IPS-20b (cell line): ENCODE measurements around the gene SNIP1.
A peak's percentile ranks its signal among the peaks of the same experiment; 100 is the strongest.
"Not testable (repeated sequence)": the region's sequence is repeated elsewhere in the genome, so short reads cannot be mapped to it uniquely, and the experiment has no call there.

Source experiments
- H3K27ac ChIP-seq: one replicate; pipeline ENCODE4 v1.5.1; 2013; ENCODE audit warnings: low read length
- H3K27me3 ChIP-seq: 2 replicates; pipeline ENCODE4 v1.6.1; 2013; ENCODE audit warnings: mild to moderate bottlenecking, low read length, inconsistent platforms; ENCODE audit not compliant: insufficient read depth
- H3K36me3 ChIP-seq: 2 replicates; pipeline ENCODE4 v1.6.1; 2013; ENCODE audit warnings: low read depth, mild to moderate bottlenecking, inconsistent platforms, low read length, moderate library complexity; ENCODE audit not compliant: insufficient read depth
- H3K4me1 ChIP-seq: 2 replicates; pipeline ENCODE4 v1.6.1; 2013; ENCODE audit warnings: mild to moderate bottlenecking, control low read depth, inconsistent platforms, low read length, moderate library complexity; ENCODE audit not compliant: insufficient read depth
- H3K4me3 ChIP-seq: 2 replicates; pipeline ENCODE4 v1.5.1; 2013; ENCODE audit warnings: mild to moderate bottlenecking, low read length, inconsistent platforms
- H3K9ac ChIP-seq: 2 replicates; pipeline ENCODE4 v1.6.1; 2013; ENCODE audit warnings: low read depth, mild to moderate bottlenecking, inconsistent platforms, low read length, moderate library complexity
- H3K9me3 ChIP-seq: 2 replicates; pipeline ENCODE4 v1.6.1; 2013; ENCODE audit warnings: mild to moderate bottlenecking, low read depth, low read length, inconsistent platforms; ENCODE audit not compliant: insufficient read depth

The SNIP1 gene

DNA sequence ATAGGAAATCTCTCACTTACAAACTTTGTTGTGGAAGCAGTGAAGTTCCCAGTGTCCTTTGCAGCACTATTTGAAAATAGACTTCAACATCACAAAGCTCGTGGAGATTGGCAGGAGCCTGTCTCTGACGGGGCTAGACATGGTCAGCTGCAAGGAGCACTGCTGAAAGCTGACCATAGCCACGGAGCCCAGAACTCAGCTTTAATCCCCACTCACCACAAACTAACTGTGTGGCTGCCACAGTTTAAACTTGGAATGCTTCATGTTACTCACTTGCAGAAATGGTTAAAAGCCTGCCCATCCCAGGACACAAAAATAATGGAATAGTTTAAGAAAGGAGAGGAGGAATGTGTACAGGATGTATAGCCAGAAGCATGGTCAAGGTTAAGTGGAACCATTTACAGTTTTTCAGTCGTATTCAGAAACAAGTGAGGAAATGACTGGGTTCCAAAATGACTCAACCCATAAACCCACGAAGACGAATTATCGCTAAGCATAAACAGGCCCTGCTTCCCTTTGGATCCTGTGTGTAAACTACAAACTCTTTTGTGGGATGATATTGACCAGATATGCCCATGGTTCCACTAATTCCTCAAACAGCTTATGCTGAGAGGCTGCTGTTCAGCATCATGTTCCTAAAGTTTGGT lies 20.9 kb upstream of the SNIP1 start:
- Histone ChIP-seq H3K36me3 (peaks cover 97% of the 10 kb centered on the region), H3K9ac (no peak overlapping the region), H3K4me1 (no peaks in the 10 kb centered on the region), H3K9me3 (no peaks in the 10 kb centered on the region), H3K27ac (no peak overlapping the region), H3K4me3 (no peak overlapping the region), H3K27me3 (no peaks in the 10 kb centered on the region)

DNA sequence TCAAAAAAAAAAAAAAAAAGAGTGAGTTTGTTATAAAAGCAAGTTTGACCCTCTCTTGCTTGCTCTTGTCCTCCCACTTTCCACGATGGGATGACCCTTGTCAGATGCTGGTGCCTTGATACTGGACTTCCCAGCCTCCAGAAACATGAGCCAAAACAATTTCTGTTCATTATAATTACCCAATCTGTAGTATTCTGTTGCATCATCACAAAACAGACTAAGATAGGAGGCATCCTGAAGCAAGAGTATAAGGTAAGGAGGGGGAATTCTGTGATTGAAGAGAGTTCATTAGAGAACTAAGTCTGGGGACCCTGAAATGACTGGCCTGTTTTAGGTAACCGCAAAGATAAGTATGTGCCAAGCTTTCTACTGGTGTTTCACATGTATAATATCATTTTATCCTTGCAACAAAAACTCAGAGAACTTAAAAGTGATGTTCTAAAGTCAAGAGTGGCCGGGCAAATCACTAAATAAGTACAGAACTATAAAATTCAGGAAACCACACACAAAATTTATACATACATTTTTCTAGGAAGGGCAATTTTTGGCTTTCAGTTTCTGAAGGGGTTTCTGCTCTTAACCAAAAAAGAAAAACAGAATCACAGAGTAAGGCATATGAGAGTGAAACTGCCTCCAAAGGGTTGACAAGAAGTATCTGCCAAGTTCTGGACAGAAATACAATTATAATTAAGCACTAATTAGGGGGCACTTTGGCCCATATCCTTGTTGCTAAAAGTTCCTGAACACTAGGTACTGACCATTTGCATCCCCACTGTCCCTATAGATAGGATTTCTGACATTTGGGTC lies 16.6 kb upstream of the SNIP1 start:
- Histone ChIP-seq H3K27me3 (no peaks in the 10 kb centered on the region), H3K36me3 (peaks cover 98% of the 10 kb centered on the region), H3K9me3 (no peaks in the 10 kb centered on the region), H3K27ac (no peak overlapping the region), H3K4me1 (no peaks in the 10 kb centered on the region), H3K4me3 (no peak overlapping the region), H3K9ac (no peak overlapping the region)

DNA sequence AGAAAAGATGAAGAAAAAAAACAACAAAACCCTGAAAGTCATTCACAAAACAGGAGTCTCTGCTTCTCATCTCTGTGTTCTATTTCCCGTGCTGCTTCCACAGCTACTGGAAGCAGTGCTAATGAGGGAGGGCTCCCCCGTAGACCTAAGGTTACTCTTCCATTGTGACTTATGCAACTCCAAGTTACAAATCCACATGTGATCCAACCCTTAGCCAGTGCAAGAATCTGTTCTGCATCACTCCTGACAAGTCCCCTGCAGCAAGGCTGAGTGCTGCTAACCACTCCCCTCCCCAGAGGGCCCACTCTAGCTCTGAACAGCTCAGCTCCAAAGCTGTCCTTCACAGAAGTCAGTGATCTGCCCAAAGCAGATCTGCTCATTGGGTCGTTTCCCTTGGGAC lies 12.9 kb upstream of the SNIP1 start:
- no peaks in the 10 kb centered on the region for H3K4me1 ChIP-seq
- peaks cover 74% of the 10 kb centered on the region for H3K36me3 ChIP-seq
- H3K27me3 ChIP-seq, result no peaks in the 10 kb centered on the region
- no peak overlapping the region for H3K9ac ChIP-seq
- no peak overlapping the region for H3K27ac ChIP-seq
- no peak overlapping the region for H3K4me3 ChIP-seq
- H3K9me3 ChIP-seq, result no peaks in the 10 kb centered on the region

DNA sequence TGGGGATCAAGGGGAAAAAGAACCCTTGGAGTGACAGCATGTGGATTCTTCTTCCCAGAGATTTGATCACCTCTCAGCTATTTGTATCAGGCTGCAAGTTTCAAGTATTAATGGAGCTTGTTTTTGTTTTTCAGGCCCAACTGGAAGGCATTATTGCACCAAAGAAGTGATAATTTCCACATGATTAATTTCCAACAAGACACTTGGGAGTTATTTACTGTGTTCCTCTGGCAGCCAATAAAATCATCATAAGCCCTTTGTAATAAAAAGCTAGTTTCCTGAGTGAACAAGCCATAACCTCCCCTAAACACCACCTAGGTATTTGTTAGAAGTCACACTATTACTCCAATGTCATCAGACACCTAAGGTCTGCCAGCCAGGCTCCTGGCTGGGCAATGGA lies 10.8 kb upstream of the SNIP1 start:
- Histone ChIP-seq H3K36me3 (peaks cover 54% of the 10 kb centered on the region), H3K4me3 (no peak overlapping the region), H3K9me3 (no peaks in the 10 kb centered on the region), H3K4me1 (no peaks in the 10 kb centered on the region), H3K9ac (no peak overlapping the region), H3K27ac (no peak overlapping the region), H3K27me3 (no peaks in the 10 kb centered on the region)

DNA sequence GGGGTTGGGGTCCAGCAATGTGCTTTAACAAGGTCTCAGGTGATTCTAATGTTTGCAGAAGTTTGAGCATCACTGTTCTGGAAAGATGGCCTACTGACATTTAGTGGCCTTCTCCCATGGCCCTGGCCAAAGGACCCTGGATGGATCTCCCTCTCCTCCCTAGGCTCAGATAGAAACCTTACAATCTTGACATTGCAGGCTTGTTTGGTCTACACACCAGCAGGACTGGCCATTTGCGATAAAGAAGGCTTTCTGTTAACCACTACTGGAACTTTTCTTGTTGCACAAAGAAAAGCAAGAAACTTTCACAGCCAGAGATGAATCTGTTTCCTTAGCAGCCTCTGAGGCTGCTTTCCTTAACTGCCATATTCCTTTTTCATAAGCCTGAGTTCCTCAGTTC lies 8.9 kb upstream of the SNIP1 start:
- Histone ChIP-seq H3K4me1 (no peaks in the 10 kb centered on the region), H3K27ac (no peak overlapping the region), H3K4me3 (no peak overlapping the region), H3K9me3 (no peaks in the 10 kb centered on the region), H3K27me3 (no peaks in the 10 kb centered on the region), H3K9ac (no peak overlapping the region), H3K36me3 (peaks cover 35% of the 10 kb centered on the region)

DNA sequence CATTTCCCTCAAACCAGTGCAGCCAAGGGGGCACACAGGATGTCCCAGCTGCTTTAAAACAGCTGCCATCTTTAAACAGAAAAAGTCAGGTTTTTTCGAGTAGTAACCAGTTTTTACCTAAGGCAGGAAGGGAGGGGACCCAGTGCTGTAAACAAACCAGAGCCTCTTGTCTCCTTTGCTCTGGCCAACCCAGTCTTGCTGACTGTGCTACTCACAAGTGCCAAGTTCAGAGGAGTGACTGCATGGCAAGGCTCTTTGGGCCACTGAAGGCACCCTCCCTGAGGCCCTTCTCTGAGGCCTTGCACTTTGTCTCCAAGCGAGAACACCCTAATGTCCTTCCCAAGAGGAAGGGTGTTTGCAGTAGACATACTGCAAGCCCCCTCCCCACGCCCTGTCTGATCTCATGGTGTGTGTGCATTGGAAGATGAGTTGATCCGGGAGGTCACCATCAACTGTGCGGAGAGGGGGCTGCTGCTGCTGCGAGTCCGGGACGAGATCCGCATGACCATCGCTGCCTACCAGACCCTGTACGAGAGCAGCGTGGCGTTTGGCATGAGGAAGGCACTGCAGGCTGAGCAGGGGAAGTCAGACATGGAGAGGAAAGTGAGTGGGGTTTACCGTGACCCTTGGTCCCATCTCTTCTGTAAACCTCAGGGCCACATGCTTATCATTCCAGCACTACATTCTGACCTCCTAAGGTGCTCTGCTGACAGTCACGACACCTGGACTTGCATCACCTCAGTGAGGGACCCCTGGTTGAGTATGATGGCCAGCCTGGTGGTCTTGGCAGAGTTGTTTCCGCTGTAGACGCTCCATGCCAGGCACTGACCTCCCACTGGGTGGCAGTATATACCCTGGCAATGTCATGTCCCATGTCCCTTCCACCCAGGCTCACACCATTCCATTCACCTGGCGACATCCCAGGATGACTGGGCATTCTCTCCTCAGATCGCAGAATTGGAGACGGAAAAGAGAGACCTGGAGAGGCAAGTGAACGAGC lies 7.3 kb upstream of the SNIP1 start:
- Histone ChIP-seq H3K4me1 (peaks cover 1% of the 10 kb centered on the region; the same call in 1 of the 2 replicates), H3K27ac (no peak overlapping the region), H3K27me3 (no peaks in the 10 kb centered on the region), H3K36me3 (peaks cover 20% of the 10 kb centered on the region), H3K9me3 (no peaks in the 10 kb centered on the region), H3K4me3 (no peak overlapping the region), H3K9ac (no peak overlapping the region)

- peaks cover 4% of the 10 kb centered on the region; the same call in 1 of the 2 replicates for H3K4me1 ChIP-seq
- H3K4me3 ChIP-seq, result no peak overlapping the region
- H3K27ac ChIP-seq, result no peak overlapping the region
- peaks cover 11% of the 10 kb centered on the region for H3K36me3 ChIP-seq
- H3K27me3 ChIP-seq, result no peaks in the 10 kb centered on the region
- H3K9ac ChIP-seq, result no peak overlapping the region
- H3K9me3 ChIP-seq, result no peaks in the 10 kb centered on the region
Observed at GRCh38 chr1:37560401-37561132, 6.5 kb upstream of the SNIP1 start.

- not testable (repeated sequence) for H3K36me3 ChIP-seq, H3K4me1 ChIP-seq, H3K27me3 ChIP-seq, H3K27ac ChIP-seq, H3K4me3 ChIP-seq, H3K9ac ChIP-seq, H3K9me3 ChIP-seq
Observed at GRCh38 chr1:37559957-37560379, 5.9 kb upstream of the SNIP1 start.

- Histone ChIP-seq H3K27me3 (no peaks in the 10 kb centered on the region), H3K9ac (no peak overlapping the region), H3K4me1 (peaks cover 4% of the 10 kb centered on the region; the same call in 1 of the 2 replicates), H3K9me3 (peaks cover 4% of the 10 kb centered on the region), H3K27ac (no peak overlapping the region), H3K36me3 (no peaks in the 10 kb centered on the region), H3K4me3 (no peak overlapping the region)
Observed at GRCh38 chr1:37559080-37559479, 5.0 kb upstream of the SNIP1 start.

GRCh38 chr1:37558411-37558810 lies 4.3 kb upstream of the SNIP1 start:
- Histone ChIP-seq H3K27me3 (no peaks in the 10 kb centered on the region), H3K27ac (no peak overlapping the region), H3K36me3 (no peaks in the 10 kb centered on the region), H3K9ac (no peak overlapping the region), H3K9me3 (peaks cover 4% of the 10 kb centered on the region), H3K4me1 (peaks cover 4% of the 10 kb centered on the region; the same call in 1 of the 2 replicates), H3K4me3 (no peak overlapping the region)

DNA sequence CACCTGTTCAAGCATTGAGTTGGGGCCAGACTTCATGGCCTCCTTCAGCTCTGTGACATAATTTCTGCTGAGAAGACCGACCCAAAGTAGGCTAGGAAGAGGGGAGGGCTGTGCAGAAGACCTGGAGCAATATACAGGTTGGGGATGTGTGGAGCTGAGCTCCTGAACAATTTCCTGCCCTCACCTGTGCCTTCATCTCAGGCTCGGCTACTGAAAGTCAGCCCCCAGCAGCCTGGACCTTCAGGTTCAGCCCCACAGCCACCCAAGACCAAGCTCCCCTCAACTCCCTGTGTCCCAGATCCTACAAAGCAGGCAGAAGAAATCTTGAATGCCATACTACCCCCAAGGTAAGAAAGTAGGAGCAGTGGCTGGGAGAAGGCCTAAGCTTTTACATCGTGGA lies 3.3 kb upstream of the SNIP1 start:
- Histone ChIP-seq H3K4me1 (peaks cover 10% of the 10 kb centered on the region), H3K9ac (peak overlapping the region; percentile 75; the same call in 1 of the 2 replicates), H3K36me3 (peaks cover 3% of the 10 kb centered on the region), H3K27ac (no peak overlapping the region), H3K9me3 (peaks cover 4% of the 10 kb centered on the region), H3K4me3 (peak overlapping the region; percentile 83), H3K27me3 (no peaks in the 10 kb centered on the region)
